Natural killer cell treated with Interleukin-12 subunit alpha and Interleukin-12 subunit beta and Interleukin-15 and Interleukin-18, amount 100 ng/mL, for 72 hours (primary cell): ENCODE results near the gene PRRX1. TPM values are rescaled to one million over a fixed set of nuclear protein-coding genes. Genes with fewer than 3 reads are reported as not detected.

Source experiments
- ATAC-seq, 2 donors: fragments of 150-1000 bp; cut with Tn5 transposase in 1 of 2; sonication (Bioruptor Pico), chemical (Tn5 transposase) in 1 of 2; 2 replicates each; pipeline ENCODE4 v1.10.0; 2021
- DNase-seq: peaks from one replicate; pipeline ENCODE4 v3.0.0; 2022; ENCODE audit warnings: low spot score
- H3K27ac Mint-ChIP-seq, 2 donors: 1 replicate in 1 of 2; 2 replicates in 1 of 2; pipeline ENCODE4 v1.8.0; 2022; ENCODE audit warnings: mixed read lengths in 2 of 2, mild to moderate bottlenecking in 1 of 2, moderate library complexity in 1 of 2
- H3K27me3 Mint-ChIP-seq, 2 donors: 1 replicate in 1 of 2; 2 replicates in 1 of 2; pipeline ENCODE4 v1.8.0; 2022; ENCODE audit warnings: mixed read lengths in 2 of 2
- H3K36me3 Mint-ChIP-seq: one replicate; pipeline ENCODE4 v1.8.0; 2022; ENCODE audit warnings: mixed read lengths
- H3K4me1 Mint-ChIP-seq, 2 donors: 1 replicate in 1 of 2; 2 replicates in 1 of 2; pipeline ENCODE4 v1.8.0; 2022; ENCODE audit warnings: low read depth in 2 of 2, mixed read lengths in 2 of 2, mild to moderate bottlenecking in 1 of 2
- H3K4me3 Mint-ChIP-seq: one replicate; pipeline ENCODE4 v1.8.0; 2022; ENCODE audit warnings: mixed read lengths
- H3K9me3 Mint-ChIP-seq: 2 replicates; pipeline ENCODE4 v1.8.0; 2022; ENCODE audit warnings: mixed read lengths
- total RNA-seq, 2 donors: library from RNA; stranded (reverse); gene quantifications; one replicate each; pipeline ENCODE4 v1.2.3, GENCODE V29; 2022

Gene PRRX1
- total RNA-seq, 2 donors from 2014 or later, result not detected

GRCh38 chr1:170730014-170730413 lies 66.1 kb downstream of the PRRX1 start:
- H3K36me3 Mint-ChIP-seq, result no peaks in the 10 kb centered on the region
- H3K4me1 Mint-ChIP-seq, result no peaks in the 10 kb centered on the region
- H3K4me3 Mint-ChIP-seq, result no peak overlapping the region
- ATAC-seq, result no peak
- DNase-seq, result no peak
- H3K27me3 Mint-ChIP-seq, result peaks cover 0 to 11% of the 10 kb centered on the region in 2 donors
- H3K9me3 Mint-ChIP-seq, result no peaks in the 10 kb centered on the region
- H3K27ac Mint-ChIP-seq, result no peak overlapping the region

- no peak overlapping the region for H3K4me3 Mint-ChIP-seq
- H3K27me3 Mint-ChIP-seq, result peaks cover 0 to 10% of the 10 kb centered on the region in 2 donors
- DNase-seq (no peak), ATAC-seq (no peak)
- H3K36me3 Mint-ChIP-seq, result no peaks in the 10 kb centered on the region
- H3K4me1 Mint-ChIP-seq, result no peaks in the 10 kb centered on the region
- H3K9me3 Mint-ChIP-seq, result no peaks in the 10 kb centered on the region
- H3K27ac Mint-ChIP-seq, result no peak overlapping the region
Measured at GRCh38 chr1:170730438-170730837, 66.5 kb downstream of the PRRX1 start.

GRCh38 chr1:170731566-170732251 lies 67.8 kb downstream of the PRRX1 start:
- Mint-ChIP-seq H3K36me3 (no peaks in the 10 kb centered on the region), H3K27me3 (peaks cover 4 to 13% of the 10 kb centered on the region in 2 donors), H3K27ac (no peak overlapping the region), H3K4me3 (no peak overlapping the region), H3K4me1 (no peaks in the 10 kb centered on the region), H3K9me3 (no peaks in the 10 kb centered on the region)
- ATAC-seq (no peak), DNase-seq (no peak)

- Mint-ChIP-seq H3K27ac (no peak overlapping the region), H3K36me3 (no peaks in the 10 kb centered on the region), H3K4me3 (no peak overlapping the region), H3K9me3 (no peaks in the 10 kb centered on the region), H3K27me3 (peaks cover 6 to 15% of the 10 kb centered on the region in 2 donors), H3K4me1 (no peaks in the 10 kb centered on the region)
- ATAC-seq (no peak), DNase-seq (no peak)
Measured at GRCh38 chr1:170732252-170732588, 68.3 kb downstream of the PRRX1 start.

- Mint-ChIP-seq H3K4me1 (no peaks in the 10 kb centered on the region), H3K9me3 (no peaks in the 10 kb centered on the region), H3K4me3 (no peak overlapping the region), H3K36me3 (no peaks in the 10 kb centered on the region), H3K27me3 (peaks cover 11 to 25% of the 10 kb centered on the region in 2 donors), H3K27ac (no peak overlapping the region)
- ATAC-seq (no peak), DNase-seq (no peak)
Measured at GRCh38 chr1:170734412-170735175, 70.7 kb downstream of the PRRX1 start.

- DNase-seq, result no peak
- no peaks in the 10 kb centered on the region for H3K36me3 Mint-ChIP-seq
- H3K27me3 Mint-ChIP-seq, result peaks cover 11 to 30% of the 10 kb centered on the region in 2 donors
- peaks cover 4% of the 10 kb centered on the region for H3K9me3 Mint-ChIP-seq
- no peak overlapping the region for H3K27ac Mint-ChIP-seq
- no peak for ATAC-seq
- H3K4me3 Mint-ChIP-seq, result no peak overlapping the region
- H3K4me1 Mint-ChIP-seq, result no peaks in the 10 kb centered on the region
Measured at GRCh38 chr1:170735366-170736263, 71.7 kb downstream of the PRRX1 start.

GRCh38 chr1:170739803-170740202 lies 75.9 kb downstream of the PRRX1 start:
- H3K4me1 Mint-ChIP-seq, result no peaks in the 10 kb centered on the region
- H3K27me3 Mint-ChIP-seq, result peaks cover 11 to 30% of the 10 kb centered on the region in 2 donors
- H3K4me3 Mint-ChIP-seq, result no peak overlapping the region
- no peak overlapping the region for H3K27ac Mint-ChIP-seq
- H3K9me3 Mint-ChIP-seq, result peaks cover 7% of the 10 kb centered on the region
- DNase-seq (no peak), ATAC-seq (no peak)
- no peaks in the 10 kb centered on the region for H3K36me3 Mint-ChIP-seq

GRCh38 chr1:170741678-170742077 lies 77.7 kb downstream of the PRRX1 start:
- Mint-ChIP-seq H3K4me3 (no peak overlapping the region), H3K27me3 (peaks cover 6 to 21% of the 10 kb centered on the region in 2 donors), H3K36me3 (no peaks in the 10 kb centered on the region), H3K9me3 (peaks cover 7% of the 10 kb centered on the region), H3K4me1 (no peaks in the 10 kb centered on the region), H3K27ac (no peak overlapping the region)
- no peak for DNase-seq
- ATAC-seq, result no peak

- Mint-ChIP-seq H3K36me3 (no peaks in the 10 kb centered on the region), H3K9me3 (peaks cover 11% of the 10 kb centered on the region), H3K4me1 (no peaks in the 10 kb centered on the region), H3K27me3 (peaks cover 2 to 15% of the 10 kb centered on the region in 2 donors), H3K4me3 (no peak overlapping the region), H3K27ac (no peak overlapping the region)
- DNase-seq (no peak), ATAC-seq (no peak)
Measured at GRCh38 chr1:170742600-170742999, 78.7 kb downstream of the PRRX1 start.

GRCh38 chr1:170743083-170743482 lies 79.2 kb downstream of the PRRX1 start:
- Mint-ChIP-seq H3K27ac (no peak overlapping the region), H3K9me3 (peaks cover 11% of the 10 kb centered on the region), H3K36me3 (no peaks in the 10 kb centered on the region), H3K4me3 (no peak overlapping the region), H3K27me3 (peaks cover 0 to 17% of the 10 kb centered on the region in 2 donors), H3K4me1 (no peaks in the 10 kb centered on the region)
- ATAC-seq, result no peak
- DNase-seq, result no peak

GRCh38 chr1:170749549-170749948 lies 85.6 kb downstream of the PRRX1 start:
- H3K27me3 Mint-ChIP-seq, result peaks cover 3 to 19% of the 10 kb centered on the region in 2 donors
- no peaks in the 10 kb centered on the region for H3K36me3 Mint-ChIP-seq
- H3K4me3 Mint-ChIP-seq, result no peak overlapping the region
- H3K27ac Mint-ChIP-seq, result no peak overlapping the region
- peaks cover 4% of the 10 kb centered on the region for H3K9me3 Mint-ChIP-seq
- H3K4me1 Mint-ChIP-seq, result no peaks in the 10 kb centered on the region
- no peak for DNase-seq
- ATAC-seq, result no peak

- no peak overlapping the region for H3K4me3 Mint-ChIP-seq
- H3K36me3 Mint-ChIP-seq, result no peaks in the 10 kb centered on the region
- H3K27me3 Mint-ChIP-seq, result peaks cover 3 to 19% of the 10 kb centered on the region in 2 donors
- no peak for DNase-seq
- H3K4me1 Mint-ChIP-seq, result no peaks in the 10 kb centered on the region
- peaks cover 4% of the 10 kb centered on the region for H3K9me3 Mint-ChIP-seq
- no peak overlapping the region for H3K27ac Mint-ChIP-seq
- no peak for ATAC-seq
Measured at GRCh38 chr1:170749959-170750358, 86.0 kb downstream of the PRRX1 start.

- DNase-seq (no peak), ATAC-seq (no peak)
- H3K4me3 Mint-ChIP-seq, result no peak overlapping the region
- peaks cover 6% of the 10 kb centered on the region for H3K9me3 Mint-ChIP-seq
- no peaks in the 10 kb centered on the region for H3K4me1 Mint-ChIP-seq
- peaks cover 3 to 15% of the 10 kb centered on the region in 2 donors for H3K27me3 Mint-ChIP-seq
- no peak overlapping the region for H3K27ac Mint-ChIP-seq
- H3K36me3 Mint-ChIP-seq, result no peaks in the 10 kb centered on the region
Measured at GRCh38 chr1:170755795-170756194, 91.9 kb downstream of the PRRX1 start.

- Mint-ChIP-seq H3K36me3 (no peaks in the 10 kb centered on the region), H3K27ac (no peak overlapping the region), H3K4me1 (no peaks in the 10 kb centered on the region), H3K27me3 (peaks cover 0 to 14% of the 10 kb centered on the region in 2 donors), H3K4me3 (no peak overlapping the region), H3K9me3 (peaks cover 6% of the 10 kb centered on the region)
- no peak for ATAC-seq
- DNase-seq, result no peak
Measured at GRCh38 chr1:170758992-170759391, 95.1 kb downstream of the PRRX1 start.
